SK-N-SH treated with all-trans-retinoic acid at 6 μM for 48 hours (cell line): ENCODE data around the gene WFDC1.

ENCODE experiments used
- ATAC-seq: fragments of 200-7000 bp; cut with Tn5 transposase; 3 replicates; pipeline ENCODE4 v1.9.1; 2020; ENCODE audit warnings: mild to moderate bottlenecking, moderate library complexity
- ARNTL ChIP-seq: fragments of 450-650 bp; formaldehyde crosslinking; IDR thresholded peaks from 2 replicates; pipeline ENCODE4 v1.5.0; 2020; ENCODE audit warnings: low read depth, mild to moderate bottlenecking, moderate library complexity, borderline replicate concordance
- BACH2 ChIP-seq: fragments of 250-450 bp; sonication (Bioruptor Pico); IDR thresholded peaks from 2 replicates; pipeline ENCODE4 v1.9.0; 2021; ENCODE audit warnings: mild to moderate bottlenecking, borderline replicate concordance
- CREB5 ChIP-seq: fragments of 250-450 bp; sonication (Bioruptor Pico); IDR thresholded peaks from 2 replicates; pipeline ENCODE4 v1.5.1; 2020; ENCODE audit warnings: low read depth, mild to moderate bottlenecking, moderate library complexity
- CSDC2 ChIP-seq: fragments of 250-450 bp; sonication (Bioruptor Pico); IDR thresholded peaks from 2 replicates; pipeline ENCODE4 v1.5.0; 2020; ENCODE audit warnings: mild to moderate bottlenecking, moderate library complexity
- CSRNP3 ChIP-seq: fragments of 250-450 bp; sonication (Bioruptor Pico); IDR thresholded peaks from 2 replicates; pipeline ENCODE4 v1.5.1; 2021; ENCODE audit warnings: mild to moderate bottlenecking, moderate library complexity
- GLIS3 ChIP-seq: fragments of 250-450 bp; sonication (Bioruptor Pico); IDR thresholded peaks from 2 replicates; pipeline ENCODE4 v1.5.0; 2020; ENCODE audit warnings: mild to moderate bottlenecking, moderate library complexity
- ISL1 ChIP-seq: fragments of 250-450 bp; sonication (Bioruptor Pico); IDR thresholded peaks from 2 replicates; pipeline ENCODE4 v2.1.2; 2022; ENCODE audit warnings: mild to moderate bottlenecking, moderate library complexity
- OSR1 ChIP-seq: fragments of 250-450 bp; sonication (Bioruptor Pico); IDR thresholded peaks from 2 replicates; pipeline ENCODE4 v1.8.0; 2022; ENCODE audit warnings: moderate library complexity, mild to moderate bottlenecking, inconsistent platforms
- PATZ1 ChIP-seq: fragments of 250-450 bp; sonication (Bioruptor Pico); IDR thresholded peaks from 2 replicates; pipeline ENCODE4 v1.8.0; 2020; ENCODE audit warnings: mild to moderate bottlenecking, moderate library complexity, borderline replicate concordance
- PPARA ChIP-seq: fragments of 250-450 bp; sonication (Bioruptor Pico); IDR thresholded peaks from 2 replicates; pipeline ENCODE4 v1.5.0; 2020; ENCODE audit warnings: mild to moderate bottlenecking, borderline replicate concordance
- RARB ChIP-seq: fragments of 250-450 bp; sonication (Bioruptor Pico); IDR thresholded peaks from 2 replicates; pipeline ENCODE4 v1.8.0; 2021; ENCODE audit warnings: mild to moderate bottlenecking, moderate library complexity
- SNAI2 ChIP-seq: fragments of 250-450 bp; sonication (Bioruptor Pico); IDR thresholded peaks from 2 replicates; pipeline ENCODE4 v1.5.0; 2020; ENCODE audit warnings: mild to moderate bottlenecking, moderate library complexity
- TCF4 ChIP-seq: fragments of 250-450 bp; sonication (Bioruptor Pico); IDR thresholded peaks from 2 replicates; pipeline ENCODE4 v1.8.0; 2021; ENCODE audit warnings: mild to moderate bottlenecking, moderate library complexity, borderline replicate concordance
- TOX ChIP-seq: fragments of 250-450 bp; sonication (Bioruptor Pico); IDR thresholded peaks from 2 replicates; pipeline ENCODE4 v1.8.0; 2021; ENCODE audit warnings: mild to moderate bottlenecking, moderate library complexity, borderline replicate concordance
- TSHZ2 ChIP-seq: fragments of 250-450 bp; sonication (Bioruptor Pico); IDR thresholded peaks from 2 replicates; pipeline ENCODE4 v1.5.0; 2020; ENCODE audit warnings: mild to moderate bottlenecking, moderate library complexity
- ZC3H10 ChIP-seq: fragments of 250-450 bp; sonication (Bioruptor Pico); IDR thresholded peaks from 2 replicates; pipeline ENCODE4 v1.5.1; 2021; ENCODE audit warnings: mild to moderate bottlenecking, moderate library complexity
- ZFP3 ChIP-seq: fragments of 250-450 bp; sonication (Bioruptor Pico); IDR thresholded peaks from 2 replicates; pipeline ENCODE4 v1.5.0; 2020; ENCODE audit warnings: mild to moderate bottlenecking, moderate library complexity
- ZNF565 ChIP-seq: fragments of 450-650 bp; formaldehyde crosslinking; conservative IDR thresholded peaks from 2 replicates; pipeline ENCODE4 v1.5.0; 2020; ENCODE audit warnings: low read depth, mild to moderate bottlenecking, moderate library complexity
- ZNF70 ChIP-seq: fragments of 450-650 bp; formaldehyde crosslinking; IDR thresholded peaks from 2 replicates; pipeline ENCODE4 v1.5.0; 2020; ENCODE audit warnings: mild to moderate bottlenecking, moderate library complexity
- ZNF8 ChIP-seq: fragments of 450-650 bp; formaldehyde crosslinking; IDR thresholded peaks from 2 replicates; pipeline ENCODE4 v1.5.0; 2020; ENCODE audit warnings: mild to moderate bottlenecking, moderate library complexity

Gene WFDC1

GRCh38 chr16:84312783-84313382 lies 18.2 kb downstream of the WFDC1 start:
- no peak for ATAC-seq
- no peak for TF ChIP-seq GLIS3 (CRISPR knock-in tag)
- no peak for TF ChIP-seq OSR1 (CRISPR knock-in tag)
- TF ChIP-seq ZNF565 (CRISPR knock-in tag): no peak
- TF ChIP-seq PATZ1 (CRISPR knock-in tag): no peak
- TF ChIP-seq TCF4: no peak
- TF ChIP-seq ZNF70 (CRISPR knock-in tag): no peak
- no peak for TF ChIP-seq TOX (CRISPR knock-in tag)
- TF ChIP-seq CSRNP3: no peak
- no peak for TF ChIP-seq SNAI2
- no peak for TF ChIP-seq ZFP3 (CRISPR knock-in tag)

GRCh38 chr16:84313921-84314320 lies 19.2 kb downstream of the WFDC1 start:
- ATAC-seq: no peak
- TF ChIP-seq ZC3H10: no peak
- TF ChIP-seq CSRNP3: no peak
- no peak for TF ChIP-seq TSHZ2 (CRISPR knock-in tag)
- no peak for TF ChIP-seq CREB5 (CRISPR knock-in tag)
- TF ChIP-seq CSDC2 (CRISPR knock-in tag): no peak
- TF ChIP-seq ZNF70 (CRISPR knock-in tag): no peak
- no peak for TF ChIP-seq ARNTL (CRISPR knock-in tag)
- TF ChIP-seq RARB (CRISPR knock-in tag): no peak
- TF ChIP-seq ZFP3 (CRISPR knock-in tag): no peak
- TF ChIP-seq ZNF8 (CRISPR knock-in tag): no peak
- no peak for TF ChIP-seq TOX (CRISPR knock-in tag)
- TF ChIP-seq ISL1 (CRISPR knock-in tag): no peak
- no peak for TF ChIP-seq TCF4
- TF ChIP-seq BACH2 (CRISPR knock-in tag): no peak
- TF ChIP-seq ZNF565 (CRISPR knock-in tag): no peak
- TF ChIP-seq, all 23 proteins: peak for 0

GRCh38 chr16:84314373-84314772 lies 19.7 kb downstream of the WFDC1 start:
- TF ChIP-seq RARB (CRISPR knock-in tag) (no peak), ZC3H10 (no peak), PATZ1 (CRISPR knock-in tag) (no peak), PPARA (no peak), ZFP3 (CRISPR knock-in tag) (no peak), ZNF8 (CRISPR knock-in tag) (no peak), ISL1 (CRISPR knock-in tag) (no peak), ZNF70 (CRISPR knock-in tag) (no peak), TCF4 (no peak), ZNF565 (CRISPR knock-in tag) (no peak)
- no peak; the same call in 2 of the 3 replicates for ATAC-seq
